HG03342 (cell line): ENCODE results near the gene SCLT1.

Source experiments
- ATAC-seq: cut with Tn5 transposase; IDR thresholded peaks from one replicate; pipeline ENCODE4 v1.9.1; 2021; ENCODE audit warnings: mild to moderate bottlenecking, moderate library complexity; ENCODE audit not compliant: unreplicated experiment

The SCLT1 gene

DNA sequence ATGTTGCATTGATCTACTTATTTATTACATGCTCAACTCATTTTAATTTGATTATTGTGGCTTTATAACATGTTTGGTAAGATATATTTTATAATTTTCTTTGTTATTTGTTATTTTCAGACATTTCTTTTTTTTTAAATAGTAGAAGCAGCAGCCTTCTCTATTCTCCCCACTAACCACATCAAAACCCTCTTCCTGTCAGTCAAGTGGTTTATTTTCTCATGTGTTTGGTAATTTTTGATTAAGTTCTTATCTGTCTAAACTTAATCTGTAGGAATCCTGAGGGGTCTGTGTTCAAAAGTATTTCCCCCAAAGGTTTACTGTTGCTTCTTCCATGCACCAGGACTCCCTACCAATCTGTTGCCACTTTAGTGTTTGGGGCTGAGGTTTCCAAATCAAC, 131.9 kb downstream of the SCLT1 start:
- no peak for ATAC-seq

GRCh38 chr4:128958194-128958593, 135.1 kb downstream of the SCLT1 start:
- ATAC-seq, result no peak

- no peak for ATAC-seq
Measured at GRCh38 chr4:128957459-128957858, 135.9 kb downstream of the SCLT1 start.

DNA sequence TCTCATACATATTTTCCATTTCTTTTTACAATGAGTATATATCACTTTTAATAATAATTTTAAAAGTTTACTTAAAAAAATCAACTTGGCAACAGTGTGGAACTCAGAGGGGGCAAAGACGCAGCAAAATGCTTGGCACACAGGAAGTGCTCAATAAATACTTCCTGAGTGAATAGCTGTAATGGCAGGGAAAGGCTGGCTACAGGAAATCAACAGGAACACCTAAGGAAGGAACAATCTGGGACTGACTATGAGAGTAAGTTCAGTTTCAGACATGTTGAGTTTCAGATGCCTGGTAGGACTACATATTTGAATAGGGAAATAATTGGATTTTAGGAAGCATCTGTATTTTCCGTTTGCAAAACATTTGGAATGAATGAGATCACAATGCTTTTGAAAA, 137.6 kb downstream of the SCLT1 start:
- ATAC-seq, result no peak

DNA sequence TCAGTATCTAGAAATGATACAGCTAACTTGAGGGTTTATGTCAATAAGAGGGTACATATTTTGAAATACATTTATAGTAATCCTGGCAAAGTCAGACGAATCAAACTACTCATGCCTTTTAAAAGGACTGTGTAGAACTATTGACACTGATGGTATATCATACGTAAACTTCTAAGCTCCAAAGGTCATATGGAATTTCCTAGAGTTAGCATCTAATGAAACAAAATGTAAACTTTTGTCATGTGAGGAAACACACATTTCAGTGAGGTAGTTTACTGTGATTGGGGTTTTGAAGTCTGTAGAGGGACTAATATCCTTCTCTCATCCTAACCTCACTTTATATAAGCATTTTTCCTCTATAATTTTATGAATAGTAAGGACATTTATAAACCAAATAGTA, 138.4 kb downstream of the SCLT1 start:
- no peak for ATAC-seq

DNA sequence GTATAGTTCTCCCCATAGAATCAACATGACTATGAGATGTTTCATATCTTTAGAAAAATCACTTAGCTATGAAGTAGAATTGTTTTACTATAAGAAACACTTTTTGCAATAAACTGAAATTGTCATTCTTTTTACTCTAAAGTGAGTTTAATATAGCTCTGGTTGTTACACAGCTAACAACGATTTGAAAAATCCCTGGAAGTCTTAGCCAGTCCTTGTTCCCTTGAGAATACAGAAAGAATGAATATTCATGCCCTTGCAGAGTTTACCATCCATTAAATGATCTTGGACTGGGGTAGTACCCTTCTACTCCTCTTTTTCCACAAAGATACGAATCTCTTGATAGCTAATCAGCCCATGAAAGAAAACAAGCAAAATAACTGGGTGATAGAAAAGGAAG, 142.0 kb downstream of the SCLT1 start:
- ATAC-seq, result no peak

GRCh38 chr4:128950796-128951195, 142.5 kb downstream of the SCLT1 start:
- no peak for ATAC-seq

- ATAC-seq, result no peak
Measured at GRCh38 chr4:128946916-128947315, 146.4 kb downstream of the SCLT1 start.

DNA sequence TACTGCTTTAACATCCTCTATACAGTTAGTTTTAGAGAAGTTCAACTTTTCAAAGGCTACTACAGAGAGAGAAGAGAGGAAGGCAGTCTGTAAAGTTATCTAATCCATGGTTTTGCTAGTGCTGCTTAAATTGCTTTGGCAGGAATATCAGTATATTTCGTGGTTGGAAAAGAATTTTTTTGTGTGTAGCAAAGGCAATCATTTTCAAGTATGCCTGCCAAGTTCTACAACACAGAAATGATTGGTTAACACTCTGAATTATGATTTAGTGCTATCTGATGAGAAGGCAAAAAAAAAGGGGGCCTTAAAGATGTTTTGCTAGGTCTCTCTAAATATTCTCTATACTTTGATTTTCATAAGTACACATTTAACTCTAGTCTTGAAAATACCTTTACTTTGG, 150.7 kb downstream of the SCLT1 start:
- ATAC-seq, result no peak

- ATAC-seq, result no peak
Measured at GRCh38 chr4:128940971-128941370, 152.4 kb downstream of the SCLT1 start.

- no peak for ATAC-seq
Measured at GRCh38 chr4:128930051-128930450, 163.3 kb downstream of the SCLT1 start.

DNA sequence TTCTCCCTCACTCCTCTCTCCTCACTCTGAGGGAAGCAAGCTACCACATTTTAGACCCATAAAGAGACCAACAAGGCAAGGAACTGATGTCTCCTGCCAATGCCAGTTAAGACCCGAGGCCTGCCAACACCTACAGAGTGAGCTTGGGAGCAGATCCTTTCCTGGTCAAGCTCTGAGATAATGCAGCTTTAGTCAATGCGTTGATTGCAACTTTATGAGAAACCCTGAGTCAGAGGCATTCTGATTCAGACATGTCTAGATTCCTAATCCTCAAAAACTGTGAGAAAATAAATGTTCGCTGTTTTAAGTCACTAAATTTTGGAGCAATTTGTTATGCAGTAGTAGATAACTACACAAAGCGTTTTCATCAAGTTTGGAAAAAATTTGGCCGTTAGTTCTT, 168.4 kb downstream of the SCLT1 start:
- ATAC-seq, result no peak

GRCh38 chr4:128921954-128922353, 171.4 kb downstream of the SCLT1 start:
- no peak for ATAC-seq

DNA sequence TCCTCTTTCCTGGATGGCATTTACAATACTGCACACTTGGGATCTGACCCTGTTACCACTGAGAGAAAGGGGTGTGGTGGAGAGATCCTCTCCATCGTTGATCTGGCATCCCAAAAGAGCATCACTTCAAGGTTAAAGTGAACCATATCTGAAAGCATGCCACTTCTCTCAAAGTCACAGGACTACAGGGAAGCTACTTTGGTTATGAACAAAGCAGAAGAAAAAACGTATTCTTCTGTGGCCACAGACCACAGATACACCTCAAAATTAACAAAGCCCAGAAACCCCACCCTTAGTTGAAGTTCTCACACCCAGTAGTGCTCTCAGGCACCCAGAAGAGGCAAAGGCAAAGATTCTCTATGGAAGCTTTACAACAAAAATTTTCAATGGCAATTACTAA, 175.6 kb downstream of the SCLT1 start:
- peak; percentile 70 for ATAC-seq

- ATAC-seq, result peak; percentile 82
Measured at GRCh38 chr4:128916832-128917231, 176.5 kb downstream of the SCLT1 start.

GRCh38 chr4:128915544-128915943, 177.8 kb downstream of the SCLT1 start:
- no peak for ATAC-seq

GRCh38 chr4:128913228-128913627, 180.1 kb downstream of the SCLT1 start:
- ATAC-seq, result no peak

- ATAC-seq, result no peak
Measured at GRCh38 chr4:128908735-128909134, 184.6 kb downstream of the SCLT1 start.

DNA sequence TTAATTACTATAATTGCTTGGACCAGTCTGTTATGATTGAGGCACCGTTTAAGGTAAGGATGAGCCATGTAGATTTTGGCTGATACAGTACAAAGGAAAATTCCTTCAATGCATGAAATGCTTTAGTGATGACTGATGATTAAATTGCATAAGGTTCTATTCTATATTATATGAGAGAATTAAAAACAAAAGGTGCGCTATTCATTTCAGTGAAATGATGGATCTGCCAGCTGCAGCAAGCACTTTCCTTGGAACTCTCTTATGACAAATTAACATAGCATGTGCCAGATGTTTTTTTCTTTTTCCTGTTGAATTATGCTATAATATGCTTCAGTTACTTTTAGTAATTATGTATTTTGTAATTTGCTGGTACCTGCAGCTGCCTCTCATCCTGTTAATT, 185.4 kb downstream of the SCLT1 start:
- ATAC-seq, result no peak

DNA sequence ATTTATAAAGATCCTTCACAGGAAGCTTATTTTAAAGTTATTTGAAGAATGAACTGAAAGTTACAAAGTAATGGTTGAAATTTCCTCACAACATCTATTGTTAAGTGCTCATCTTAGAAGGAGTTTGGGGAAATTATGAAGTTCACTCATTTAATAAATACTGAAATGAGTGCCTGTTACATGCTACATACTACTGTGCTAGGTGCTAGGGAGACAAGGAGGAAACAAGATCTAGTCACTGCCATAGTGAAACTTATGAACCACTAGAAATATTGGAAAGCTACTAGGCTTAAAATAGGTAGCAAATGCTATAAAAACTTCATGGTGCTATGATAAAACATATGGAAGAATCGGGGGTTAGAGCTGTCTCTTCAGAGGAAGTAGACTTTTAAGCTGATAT, 186.8 kb downstream of the SCLT1 start:
- no peak for ATAC-seq

DNA sequence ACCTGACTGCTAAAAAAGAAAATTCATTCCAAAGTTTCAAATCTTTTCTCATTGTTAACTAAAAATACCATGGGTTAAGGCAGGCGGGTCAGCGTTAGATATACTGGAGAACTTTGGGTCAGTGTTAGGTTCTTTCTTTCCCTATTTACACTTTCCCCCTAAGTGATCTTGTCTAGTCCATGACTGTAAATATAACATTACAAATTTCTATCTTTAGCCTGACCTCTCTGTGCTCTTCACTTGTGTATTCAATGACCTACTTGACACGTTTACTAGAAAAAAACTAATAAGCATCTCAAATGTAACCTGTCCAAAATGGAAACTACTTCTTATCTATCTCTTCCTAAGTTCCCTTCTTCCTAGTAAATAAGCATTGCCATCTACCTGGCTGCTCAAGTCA, 188.5 kb downstream of the SCLT1 start:
- ATAC-seq, result no peak

DNA sequence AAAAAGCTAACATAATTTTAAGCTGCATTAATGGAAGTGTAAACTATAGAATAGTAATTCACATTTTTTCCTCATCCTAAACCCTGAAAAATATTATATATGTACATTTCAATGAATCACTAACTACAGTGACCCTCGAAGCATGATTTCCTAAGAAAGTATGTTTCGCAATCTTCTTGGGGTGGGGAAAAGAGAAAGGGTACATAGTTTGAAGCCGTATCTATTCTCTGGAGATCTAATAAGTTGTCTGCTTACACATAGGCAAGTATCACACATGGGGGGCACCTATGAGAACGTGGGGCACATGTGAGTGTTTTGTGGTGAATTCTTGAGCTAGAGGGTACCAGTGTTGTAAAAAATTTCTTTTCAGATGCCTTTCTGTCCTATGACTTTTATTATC, 212.7 kb downstream of the SCLT1 start:
- no peak for ATAC-seq

DNA sequence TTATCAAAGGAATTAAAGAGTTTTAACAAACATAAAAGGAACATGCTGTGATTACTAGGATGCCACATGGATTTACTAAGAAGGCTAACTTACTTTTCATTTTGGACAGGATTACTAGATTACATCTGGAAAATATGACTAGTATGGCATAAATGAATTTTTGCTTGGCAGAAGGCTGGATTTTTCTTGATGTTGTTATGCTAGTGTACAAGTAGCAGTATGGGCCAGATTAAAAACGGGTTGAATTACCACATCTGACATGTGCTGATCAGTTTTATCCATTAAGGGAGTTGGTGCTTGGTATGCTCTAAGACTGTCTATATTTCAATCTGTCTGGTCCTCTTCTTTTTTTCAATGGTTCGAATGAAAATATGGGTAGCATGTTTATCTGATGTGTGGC, 213.4 kb downstream of the SCLT1 start:
- no peak for ATAC-seq

GRCh38 chr4:128879283-128879682, 214.1 kb downstream of the SCLT1 start:
- no peak for ATAC-seq
